HCT116 (cell line): ENCODE results near the gene SMIM14. TPM values are rescaled to one million over a fixed set of nuclear protein-coding genes. Genes with fewer than 3 reads are reported as not detected.

ENCODE experiments used
- ATAC-seq: fragments of 200-7000 bp; cut with Tn5 transposase; 2 replicates; pipeline ENCODE4 v1.9.1; 2020; ENCODE audit warnings: mild to moderate bottlenecking, moderate library complexity
- BruUV-seq: library from RNA; stranded (reverse); fragments of 400-500 nt; replicated peaks from 2 replicates; lab custom pipeline; 2021; lab: Mats Ljungman, UMichigan
- CTCF ChIA-PET: fragments of 300-600 bp; sonication (Branson Sonifier 250); formaldehyde crosslinking; loops from one replicate; lab custom pipeline; 2021; ENCODE audit warnings: antibody characterized with exemption; lab: Charles Lee
- POLR2A ChIA-PET: fragments of 300-600, 350-600 bp; sonication (Branson Sonifier 250); formaldehyde crosslinking; loops from one replicate; lab custom pipeline; 2021; ENCODE audit warnings: antibody characterized with exemption; lab: Charles Lee
- RAD21 ChIA-PET, 2 experiments: fragments of 300-600 bp; sonication (Branson Sonifier 250); formaldehyde crosslinking; loops; one replicate each; lab custom pipeline; 2023; ENCODE audit warnings: low total read pairs in 2 of 2; ENCODE audit not compliant: uncharacterized antibody in 2 of 2, unreplicated experiment in 2 of 2, low non-redundant PET in 1 of 2; lab: Charles Lee
- DNase-seq: peaks from one replicate; pipeline ENCODE4 v3.0.0-alpha.2; 2010; ENCODE audit warnings: low read depth, low spot score
- H2AFZ ChIP-seq: fragments of 200-600 bp; shearing (Covaris generic), sonication (generic); 2 replicates; pipeline ENCODE4 v1.6.1; 2017; ENCODE audit warnings: low read depth, mixed run types, mixed read lengths, antibody characterized with exemption, low read length; ENCODE audit not compliant: poor library complexity, severe bottlenecking
- H3K27ac ChIP-seq: 2 replicates; pipeline ENCODE4 v1.5.1; 2012; ENCODE audit warnings: low read depth, low read length
- H3K27me3 ChIP-seq: fragments of 200-600 bp; sonication (generic); 2 replicates; pipeline ENCODE4 v1.6.1; 2016; ENCODE audit warnings: mixed run types, low read length, mixed read lengths; ENCODE audit not compliant: insufficient read depth
- H3K36me3 ChIP-seq, 2 experiments: fragments of 200-500 bp in 1 of 2; fragments of 200-600 bp in 1 of 2; sonication (Bioruptor generic) in 1 of 2; sonication (generic) in 1 of 2; 2 replicates each; pipeline versions ENCODE4 v1.5.1 to v1.6.1; 2014 to 2016; ENCODE audit warnings: low read length in 2 of 2, inconsistent platforms in 1 of 2, mixed read lengths in 1 of 2, mixed run types in 1 of 2; ENCODE audit not compliant: insufficient read depth in 2 of 2, control insufficient read depth in 1 of 2
- H3K4me1 ChIP-seq, 2 experiments: fragments of 200-600 bp in 1 of 2; sonication (generic) in 1 of 2; 2 replicates each; pipeline versions ENCODE4 v1.5.1 to v1.6.1; 2012 to 2017; ENCODE audit warnings: low read length in 2 of 2, inconsistent platforms in 1 of 2, mild to moderate bottlenecking in 1 of 2, mixed read lengths in 1 of 2, mixed run types in 1 of 2, moderate library complexity in 1 of 2; ENCODE audit not compliant: insufficient read depth in 2 of 2, control insufficient read depth in 1 of 2
- H3K4me2 ChIP-seq: fragments of 200-600 bp; sonication (generic); 2 replicates; pipeline ENCODE4 v1.6.1; 2017; ENCODE audit warnings: mixed run types, low read length, mixed read lengths
- H3K4me3 ChIP-seq, 2 experiments: fragments of 200-600 bp in 1 of 2; sonication (generic) in 1 of 2; replicated peaks in 1 of 2; 2 replicates each; pipeline ENCODE4 v1.5.1; 2011 to 2016; ENCODE audit warnings: low read length in 2 of 2, control low read depth in 1 of 2, low read depth in 1 of 2, mild to moderate bottlenecking in 1 of 2, mixed read lengths in 1 of 2, mixed run types in 1 of 2
- H3K79me2 ChIP-seq: fragments of 200-600 bp; sonication (generic); 2 replicates; pipeline ENCODE4 v1.6.1; 2017; ENCODE audit warnings: mild to moderate bottlenecking, mixed run types, low read length, moderate library complexity, mixed read lengths; ENCODE audit not compliant: insufficient read depth
- H3K9ac ChIP-seq: fragments of 200-600 bp; sonication (generic); 2 replicates; pipeline ENCODE4 v1.6.1; 2016; ENCODE audit warnings: low read length, mixed read lengths
- H3K9me2 ChIP-seq: fragments of 200-600 bp; sonication (generic), shearing (Covaris generic); 2 replicates; pipeline ENCODE4 v1.6.1; 2017; ENCODE audit warnings: mixed run types, mild to moderate bottlenecking, moderate library complexity; ENCODE audit not compliant: insufficient read depth
- H3K9me3 ChIP-seq, 2 experiments: fragments of 200-500 bp in 1 of 2; fragments of 200-600 bp in 1 of 2; sonication (Bioruptor generic) in 1 of 2; sonication (generic) in 1 of 2; 2 replicates each; pipeline ENCODE4 v1.6.1; 2014 to 2017; ENCODE audit warnings: low read length in 2 of 2, mixed read lengths in 2 of 2, inconsistent platforms in 1 of 2, low read depth in 1 of 2, mild to moderate bottlenecking in 1 of 2, mixed run types in 1 of 2, moderate library complexity in 1 of 2; ENCODE audit not compliant: control insufficient read depth in 1 of 2, insufficient read depth in 1 of 2
- H4K20me1 ChIP-seq: fragments of 200-600 bp; sonication (generic), shearing (Covaris generic); 2 replicates; pipeline ENCODE4 v1.6.1; 2017; ENCODE audit warnings: mixed run types, mild to moderate bottlenecking, moderate library complexity; ENCODE audit not compliant: insufficient read depth
- EZH2 ChIP-seq: fragments of 200-600 bp; sonication (generic); IDR thresholded peaks from 2 replicates; pipeline ENCODE4 v1.6.1; 2017; ENCODE audit warnings: antibody characterized with exemption, mixed run types
- EZH2phosphoT487 ChIP-seq: fragments of 200-600 bp; IDR thresholded peaks from 2 replicates; pipeline ENCODE4 v1.6.1; 2018; ENCODE audit warnings: antibody characterized with exemption, borderline replicate concordance
- POLR2AphosphoS5 ChIP-seq: IDR thresholded peaks from 2 replicates; pipeline ENCODE4 v1.6.1; 2011; ENCODE audit warnings: mild to moderate bottlenecking, low read depth, low read length, moderate library complexity
- RAD21 ChIP-seq: IDR thresholded peaks from 2 replicates; pipeline ENCODE4 v1.6.1; 2012; ENCODE audit warnings: low read depth, mild to moderate bottlenecking
- SIN3A ChIP-seq: IDR thresholded peaks from 2 replicates; pipeline ENCODE4 v1.6.1; 2012; ENCODE audit warnings: low read depth
- SP1 ChIP-seq: IDR thresholded peaks from 2 replicates; pipeline ENCODE4 v1.6.1; 2012; ENCODE audit warnings: low read depth
- intact Hi-C: fragments of 100-400 bp; cut with micrococcal nuclease; formaldehyde crosslinking; loops from 2 replicates; pipeline ENCODE4 v1.10.0; 2022
- total RNA-seq: library from RNA; stranded (reverse); gene quantifications from one replicate; pipeline ENCODE4 v1.2.1, GENCODE V29; 2021; ENCODE audit not compliant: unreplicated experiment
- TF ChIP-seq, protein P1 (sequence below), 3 experiments: fragments of 200-600 bp in 1 of 3; sonication (generic) in 1 of 3; IDR thresholded peaks in 2 of 3; conservative IDR thresholded peaks in 1 of 3; 2 replicates each; pipeline ENCODE4 v1.5.1; 2012 to 2017; ENCODE audit warnings: low read depth in 2 of 3, low read length in 2 of 3, antibody characterized with exemption in 1 of 3, borderline replicate concordance in 1 of 3, control low read depth in 1 of 3, mild to moderate bottlenecking in 1 of 3, mixed read lengths in 1 of 3, mixed run types in 1 of 3, moderate library complexity in 1 of 3; ENCODE audit not compliant: insufficient read depth in 1 of 3

Gene SMIM14
- total RNA-seq, 1 experiment from 2014 or later, result 21.6 TPM

DNA sequence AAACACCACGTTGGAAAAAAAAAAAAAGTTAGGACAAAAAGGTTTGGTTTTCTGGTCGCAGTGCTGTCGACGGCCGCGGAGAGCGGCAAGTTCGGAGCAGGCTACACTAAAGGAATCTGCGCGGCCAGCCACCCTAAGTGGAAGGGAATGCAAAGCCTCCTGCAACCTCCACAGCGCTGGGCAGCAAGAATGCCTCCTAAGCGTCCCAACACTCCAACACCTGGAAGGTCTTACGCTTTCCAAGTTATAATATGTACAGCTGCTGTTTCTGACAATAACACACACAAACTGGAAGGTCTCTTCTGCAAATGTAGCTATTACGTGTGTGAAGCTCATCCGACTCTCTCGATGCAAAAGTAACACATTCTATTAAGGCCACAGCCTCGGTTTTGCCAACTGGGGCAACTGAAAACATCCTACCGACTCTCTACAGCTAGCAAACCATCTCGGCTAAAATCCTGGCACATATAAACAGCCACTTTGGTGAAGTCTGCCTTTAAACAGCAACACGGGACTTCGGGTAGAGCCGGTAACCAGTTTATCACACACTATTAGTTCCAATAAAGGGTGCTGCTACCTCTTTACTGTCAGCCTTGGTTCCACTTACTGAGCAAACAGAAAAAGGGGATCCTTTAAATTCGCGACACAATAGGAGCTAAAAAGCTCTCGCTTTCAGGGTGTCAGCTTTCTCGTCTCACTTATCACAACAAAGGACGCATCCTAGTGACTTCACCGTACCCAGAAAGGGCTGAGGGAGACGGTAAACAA is 895 bp downstream of the SMIM14 start:
- peak; percentile 21 for DNase-seq
- Histone ChIP-seq H3K79me2 (no peaks in the 10 kb centered on the region; the same call in none of the 2 replicates), H3K4me2 (peak overlapping the region; percentile 94), H3K27me3 (no peaks in the 10 kb centered on the region)
- BruUV-seq, result TSS peak; percentile 59
- no peak for TF ChIP-seq POLR2AphosphoS5
- TF ChIP-seq, protein P1, sequence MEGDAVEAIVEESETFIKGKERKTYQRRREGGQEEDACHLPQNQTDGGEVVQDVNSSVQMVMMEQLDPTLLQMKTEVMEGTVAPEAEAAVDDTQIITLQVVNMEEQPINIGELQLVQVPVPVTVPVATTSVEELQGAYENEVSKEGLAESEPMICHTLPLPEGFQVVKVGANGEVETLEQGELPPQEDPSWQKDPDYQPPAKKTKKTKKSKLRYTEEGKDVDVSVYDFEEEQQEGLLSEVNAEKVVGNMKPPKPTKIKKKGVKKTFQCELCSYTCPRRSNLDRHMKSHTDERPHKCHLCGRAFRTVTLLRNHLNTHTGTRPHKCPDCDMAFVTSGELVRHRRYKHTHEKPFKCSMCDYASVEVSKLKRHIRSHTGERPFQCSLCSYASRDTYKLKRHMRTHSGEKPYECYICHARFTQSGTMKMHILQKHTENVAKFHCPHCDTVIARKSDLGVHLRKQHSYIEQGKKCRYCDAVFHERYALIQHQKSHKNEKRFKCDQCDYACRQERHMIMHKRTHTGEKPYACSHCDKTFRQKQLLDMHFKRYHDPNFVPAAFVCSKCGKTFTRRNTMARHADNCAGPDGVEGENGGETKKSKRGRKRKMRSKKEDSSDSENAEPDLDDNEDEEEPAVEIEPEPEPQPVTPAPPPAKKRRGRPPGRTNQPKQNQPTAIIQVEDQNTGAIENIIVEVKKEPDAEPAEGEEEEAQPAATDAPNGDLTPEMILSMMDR (IDR thresholded peaks at IDR 0.05 in 2 of 3, conservative IDR thresholded peaks at IDR 0.05 in 1 of 3; ENCODE audit: borderline replicate concordance in 1 of 3, insufficient read depth in 1 of 3, low read depth in 2 of 3, low read length in 2 of 3), result no peak
- 0 out of 2 replicates have a peak, but pooled peaks have one; percentile 12 for TF ChIP-seq SIN3A
- TF ChIP-seq SP1, result no peak
- no peak for TF ChIP-seq EZH2phosphoT487
- TF ChIP-seq RAD21, result 0 out of 2 replicates have a peak, but pooled peaks have one; percentile 10
- no peak for TF ChIP-seq EZH2
- TF ChIP-seq, all 23 proteins: peak for 2
- H3K9me3 ChIP-seq, result no peaks in the 10 kb centered on the region
- peak overlapping the region; percentile 85 for H3K9ac ChIP-seq
- ChIA-PET RAD21 (interaction anchor here in 1 of 2 experiments (1.3 kb wide), 1 partner anchor 110 kb away, joined by 3 read pairs; the partner anchor contains the start of gene UGDH), POLR2A (interaction anchor here (0.6 to 2.5 kb wide), 14 partner anchors 8 to 396 kb away, joined by 3 to 12 read pairs (median 4); partner anchors contain the start of genes RFC1 and UGDH), CTCF (interaction anchor here (1.0 to 2.1 kb wide), 2 partner anchors 60 to 168 kb away, joined by 3 to 7 read pairs; no protein-coding TSS in a partner anchor)
- no peaks in the 10 kb centered on the region for H3K9me2 ChIP-seq
- H3K4me3 ChIP-seq, result peak overlapping the region; percentile 90 to 91
- H2AFZ ChIP-seq, result peak overlapping the region; percentile 79
- H4K20me1 ChIP-seq, result no peaks in the 10 kb centered on the region
- H3K36me3 ChIP-seq, result no peaks in the 10 kb centered on the region
- peaks cover 16 to 28% of the 10 kb centered on the region in 2 experiments for H3K4me1 ChIP-seq
- intact Hi-C loops, result loop anchor here (2.0 to 5.0 kb wide), 3 partner anchors 111 to 340 kb away; partner anchors contain the start of genes PDS5A and UGDH
- ATAC-seq, result peak; percentile 28
- H3K27ac ChIP-seq, result peak overlapping the region; percentile 72
